ENCODE results near the gene C11orf54.

- TF ChIP-seq EZH2 (IDR thresholded peaks at IDR 0.05; ENCODE audit: borderline replicate concordance, low read length): no peak
- TF ChIP-seq, protein P1, sequence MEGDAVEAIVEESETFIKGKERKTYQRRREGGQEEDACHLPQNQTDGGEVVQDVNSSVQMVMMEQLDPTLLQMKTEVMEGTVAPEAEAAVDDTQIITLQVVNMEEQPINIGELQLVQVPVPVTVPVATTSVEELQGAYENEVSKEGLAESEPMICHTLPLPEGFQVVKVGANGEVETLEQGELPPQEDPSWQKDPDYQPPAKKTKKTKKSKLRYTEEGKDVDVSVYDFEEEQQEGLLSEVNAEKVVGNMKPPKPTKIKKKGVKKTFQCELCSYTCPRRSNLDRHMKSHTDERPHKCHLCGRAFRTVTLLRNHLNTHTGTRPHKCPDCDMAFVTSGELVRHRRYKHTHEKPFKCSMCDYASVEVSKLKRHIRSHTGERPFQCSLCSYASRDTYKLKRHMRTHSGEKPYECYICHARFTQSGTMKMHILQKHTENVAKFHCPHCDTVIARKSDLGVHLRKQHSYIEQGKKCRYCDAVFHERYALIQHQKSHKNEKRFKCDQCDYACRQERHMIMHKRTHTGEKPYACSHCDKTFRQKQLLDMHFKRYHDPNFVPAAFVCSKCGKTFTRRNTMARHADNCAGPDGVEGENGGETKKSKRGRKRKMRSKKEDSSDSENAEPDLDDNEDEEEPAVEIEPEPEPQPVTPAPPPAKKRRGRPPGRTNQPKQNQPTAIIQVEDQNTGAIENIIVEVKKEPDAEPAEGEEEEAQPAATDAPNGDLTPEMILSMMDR (IDR thresholded peaks at IDR 0.05; ENCODE audit: low read length): no peak
Measured at GRCh38 chr11:93740031-93740729, 1.3 kb upstream of the C11orf54 start.
